D341Med (cell line): ENCODE data around the gene AGBL1.
A peak's percentile ranks its signal among the peaks of the same experiment; 100 is the strongest.

Experiments used
- DNase-seq: peaks from one replicate; pipeline ENCODE4 v3.0.0; 2012; ENCODE audit warnings: low spot score

AGBL1 gene

GRCh38 chr15:86164232-86164898 is 84.7 kb downstream of the AGBL1 start:
- DNase-seq = no peak

- no peak for DNase-seq
These were observed 85.9 kb downstream of the AGBL1 start for GRCh38 chr15:86165265-86166211.

DNA sequence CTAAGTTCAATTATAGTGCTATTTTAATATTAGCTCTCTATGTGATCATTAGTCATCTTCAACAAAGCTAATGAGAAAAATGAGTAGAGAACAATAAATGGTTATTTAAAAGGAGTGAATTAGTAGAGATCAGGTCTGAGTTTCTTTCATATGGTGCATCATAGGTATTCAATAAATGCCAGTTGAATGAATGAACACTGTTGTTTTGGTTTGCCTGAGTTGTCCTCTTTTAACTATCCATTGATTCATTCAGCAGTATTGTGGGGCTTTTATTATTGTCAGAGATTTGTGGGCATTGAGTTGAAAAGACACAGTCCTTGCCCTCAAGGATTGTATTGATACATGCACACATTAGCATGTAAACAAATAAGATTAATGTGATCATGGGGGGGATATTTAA is 88.2 kb downstream of the AGBL1 start:
- no peak for DNase-seq

DNA sequence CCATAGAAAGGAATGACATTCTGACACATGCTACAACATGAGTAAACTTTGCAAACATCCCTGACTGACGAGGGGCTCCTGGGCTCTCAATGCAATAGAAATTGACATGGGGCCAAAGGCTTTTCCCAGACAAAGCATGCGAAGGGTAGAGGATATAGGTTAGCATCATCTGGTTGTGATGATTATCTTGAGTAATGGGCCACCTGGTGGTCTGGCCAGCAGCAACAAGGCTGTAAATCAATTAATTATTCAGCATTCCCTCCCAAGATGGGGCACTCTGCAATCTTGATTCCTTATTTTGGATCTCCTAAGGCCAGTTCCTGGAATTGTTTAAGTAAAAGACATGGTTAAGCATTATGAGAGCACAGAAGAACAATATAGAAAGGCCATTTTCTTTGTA is 99.2 kb downstream of the AGBL1 start:
- peak; percentile 37 for DNase-seq

DNA sequence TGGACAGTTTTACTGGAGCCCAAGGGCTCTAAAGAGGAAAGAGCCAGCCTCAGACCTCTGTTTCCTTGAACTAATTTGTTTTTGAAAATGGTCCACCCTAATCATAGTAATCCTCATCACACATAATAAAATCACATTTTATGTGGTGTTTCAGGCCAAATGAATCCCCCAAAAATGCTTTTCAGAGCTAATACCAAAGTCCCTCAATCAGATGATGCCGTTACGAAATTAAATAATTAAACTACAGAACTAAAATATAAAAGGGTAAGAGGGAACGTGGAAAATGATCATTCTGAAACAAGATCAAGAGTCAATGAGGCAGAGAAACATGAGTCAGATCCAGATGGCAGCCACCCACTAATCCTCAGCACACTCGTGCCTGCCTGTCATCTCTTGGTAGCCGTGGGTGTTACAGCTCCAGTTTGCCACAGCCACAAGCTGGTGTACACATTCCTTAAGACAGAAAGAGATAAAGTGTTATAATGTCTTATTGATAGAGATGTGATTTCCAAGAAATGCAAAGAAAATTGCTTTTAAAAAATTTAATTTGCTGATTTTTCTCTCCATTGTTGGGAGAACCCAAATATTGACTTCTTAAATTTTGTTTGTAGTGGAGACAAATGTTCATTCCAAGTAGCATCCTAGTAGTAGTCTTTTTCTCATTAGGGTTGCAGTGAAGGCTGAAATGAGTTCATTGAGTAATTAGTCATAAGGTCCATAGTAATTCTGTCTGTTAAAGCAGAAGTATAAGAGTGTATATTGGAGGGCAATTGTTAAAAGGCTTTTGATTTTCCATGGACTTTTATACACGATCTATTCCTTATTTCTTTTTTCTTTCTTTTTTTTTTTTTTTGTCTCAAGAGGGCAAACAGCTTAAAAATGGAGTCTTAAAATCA is 104.2 kb downstream of the AGBL1 start:
- DNase-seq = peak; percentile 69

GRCh38 chr15:86193716-86194380 is 114.2 kb downstream of the AGBL1 start:
- DNase-seq = no peak

- DNase-seq = no peak
These were observed 118.1 kb downstream of the AGBL1 start for GRCh38 chr15:86197770-86198169.

DNA sequence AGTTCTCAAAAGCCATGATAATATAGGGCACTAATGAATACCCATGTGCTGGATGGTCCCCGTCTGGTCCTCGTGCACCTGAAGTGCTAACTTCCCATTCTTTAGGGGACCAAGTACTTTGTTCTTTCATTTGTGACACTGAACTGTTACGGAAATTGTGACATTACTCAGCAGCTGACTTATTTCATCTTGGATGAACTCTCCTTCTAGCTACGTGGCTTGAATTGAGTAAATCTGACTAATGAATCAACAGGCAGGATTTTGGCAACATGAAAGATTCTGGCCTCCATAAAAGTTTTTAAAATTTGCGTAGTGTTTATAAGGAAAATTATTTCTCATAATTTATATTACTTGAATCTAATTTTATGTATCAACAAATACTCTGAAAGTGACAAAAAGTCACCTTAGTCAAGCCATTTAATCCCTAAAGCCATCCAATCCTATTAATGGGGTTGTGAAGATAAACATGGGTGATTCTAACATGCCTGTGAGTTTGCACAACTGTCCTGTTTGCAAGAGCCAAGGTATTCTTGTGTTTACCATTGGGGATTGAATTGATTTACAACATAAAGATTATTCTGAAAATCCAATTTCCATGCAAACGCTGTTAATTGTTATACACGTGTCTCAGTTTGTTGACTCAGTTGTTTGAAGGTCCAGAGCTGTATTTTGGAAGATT is 119.9 kb downstream of the AGBL1 start:
- no peak for DNase-seq

- no peak for DNase-seq
These were observed 121.8 kb downstream of the AGBL1 start for GRCh38 chr15:86201313-86202008.

DNA sequence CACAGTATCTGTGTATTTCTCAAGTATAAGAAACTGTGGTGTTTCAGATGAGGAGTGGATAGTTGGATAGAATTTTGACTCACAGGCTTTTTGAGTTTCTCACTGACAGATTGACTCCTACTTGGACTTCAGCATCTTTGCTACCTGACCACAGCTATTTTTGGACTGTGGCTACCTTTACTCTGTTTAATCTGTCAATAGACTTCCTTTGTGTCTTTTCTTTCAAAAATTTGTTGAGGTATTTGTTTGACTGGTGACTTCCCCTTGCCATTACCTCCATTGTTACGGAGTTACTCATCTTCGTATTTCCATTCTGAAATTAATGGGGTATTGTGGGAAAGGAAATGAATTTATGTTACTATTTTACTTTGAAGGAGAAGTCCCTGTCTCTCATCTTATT is 123.8 kb downstream of the AGBL1 start:
- DNase-seq = no peak

DNA sequence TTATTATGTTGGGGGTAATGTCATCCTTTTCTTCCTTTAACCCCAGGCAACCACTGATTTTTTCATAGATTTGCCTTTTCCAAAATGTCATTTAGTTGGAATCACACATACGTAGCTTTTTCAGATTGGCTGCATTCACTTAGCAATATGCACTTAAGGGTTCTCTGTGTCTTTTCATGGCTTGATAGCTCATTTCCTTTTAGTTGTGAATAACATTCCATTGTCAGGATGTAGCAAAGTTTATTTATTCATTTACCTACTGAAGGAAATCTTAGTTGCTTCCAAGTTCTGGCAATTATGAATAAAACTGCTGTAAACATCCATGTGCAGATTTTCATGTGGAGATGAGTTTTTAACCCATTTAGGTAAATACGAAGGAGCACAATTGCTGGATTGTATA is 125.4 kb downstream of the AGBL1 start:
- DNase-seq = no peak

DNA sequence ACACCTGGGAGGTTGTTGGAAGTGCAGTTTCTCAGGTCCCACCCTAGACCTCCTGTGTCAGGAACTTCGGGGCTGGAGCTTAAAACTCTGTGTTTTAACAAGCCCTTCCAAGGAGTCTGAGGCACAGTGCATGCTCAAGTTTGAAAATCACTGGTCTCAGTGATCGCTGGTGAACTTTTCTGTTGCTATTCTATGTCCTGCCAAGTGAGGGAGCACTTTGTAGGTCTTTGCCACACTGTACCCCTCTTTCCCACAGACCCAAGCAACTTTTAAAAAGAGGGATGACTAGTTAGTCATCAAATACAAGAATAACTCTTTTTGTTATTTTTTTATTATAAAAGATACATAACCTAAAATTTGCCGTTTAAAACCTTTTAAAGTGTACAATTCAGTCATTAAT is 133.7 kb downstream of the AGBL1 start:
- no peak for DNase-seq

DNA sequence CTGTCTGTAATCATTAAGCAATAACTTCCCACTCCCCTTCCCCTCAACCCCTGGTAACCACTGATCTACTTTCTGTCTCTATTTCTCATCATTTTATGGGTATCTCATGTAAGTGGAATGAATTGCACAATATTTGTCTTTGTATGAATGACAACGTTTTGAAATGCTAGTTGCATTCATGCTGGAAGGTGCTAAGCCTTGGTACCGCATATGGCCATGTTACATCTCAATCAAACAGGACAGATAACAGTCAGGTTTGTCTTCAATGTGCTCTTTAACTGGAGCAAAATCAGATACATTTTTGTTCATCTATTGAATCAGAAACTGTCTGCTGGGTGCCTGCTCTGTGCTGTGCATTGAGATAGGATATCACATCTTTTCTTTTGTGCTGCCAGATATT is 134.2 kb downstream of the AGBL1 start:
- no peak for DNase-seq

DNA sequence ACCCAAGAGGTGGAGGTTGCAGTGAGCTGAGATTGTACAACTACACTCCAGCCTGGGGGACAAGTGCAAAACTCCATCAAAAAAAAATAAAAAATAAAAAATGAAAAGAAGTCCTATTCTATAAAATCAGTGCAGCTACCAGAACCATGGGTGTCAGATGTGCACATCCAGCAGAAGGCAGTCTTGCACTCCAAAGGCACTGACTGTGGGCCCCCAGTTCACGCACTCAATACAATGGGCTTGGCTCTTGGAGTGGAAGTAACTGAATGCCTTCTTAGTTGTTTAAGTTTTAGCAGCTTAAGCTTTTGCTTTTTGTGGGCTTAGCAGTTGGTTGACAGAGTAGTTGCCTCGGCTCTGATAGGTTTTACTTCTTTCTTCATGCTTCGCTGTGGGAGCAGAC is 141.4 kb downstream of the AGBL1 start:
- DNase-seq = no peak

- no peak for DNase-seq
These were observed 149.6 kb downstream of the AGBL1 start for GRCh38 chr15:86229306-86229705.

- no peak for DNase-seq
These were observed 150.3 kb downstream of the AGBL1 start for GRCh38 chr15:86229936-86230335.

- DNase-seq = peak; percentile 76
These were observed 152.4 kb downstream of the AGBL1 start for GRCh38 chr15:86231864-86232721.

DNA sequence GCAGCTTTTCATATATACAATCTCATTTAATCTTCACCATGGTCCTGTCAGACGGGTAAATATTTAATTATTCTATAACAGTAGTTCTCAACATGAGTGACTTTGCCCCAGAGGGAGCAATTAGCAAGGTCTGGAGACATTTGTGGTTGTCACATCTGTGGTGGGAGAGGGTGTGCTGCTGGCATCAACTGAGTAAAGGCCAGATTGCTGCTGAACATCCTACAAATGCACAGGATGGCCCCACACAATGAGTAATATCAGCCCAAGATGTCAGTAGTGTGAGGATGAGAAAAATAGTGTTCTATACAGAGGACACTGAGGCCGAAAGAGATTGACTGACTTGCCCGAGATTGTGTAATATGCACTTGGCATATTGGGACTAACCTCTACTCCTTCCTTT is 156.0 kb downstream of the AGBL1 start:
- DNase-seq = no peak

DNA sequence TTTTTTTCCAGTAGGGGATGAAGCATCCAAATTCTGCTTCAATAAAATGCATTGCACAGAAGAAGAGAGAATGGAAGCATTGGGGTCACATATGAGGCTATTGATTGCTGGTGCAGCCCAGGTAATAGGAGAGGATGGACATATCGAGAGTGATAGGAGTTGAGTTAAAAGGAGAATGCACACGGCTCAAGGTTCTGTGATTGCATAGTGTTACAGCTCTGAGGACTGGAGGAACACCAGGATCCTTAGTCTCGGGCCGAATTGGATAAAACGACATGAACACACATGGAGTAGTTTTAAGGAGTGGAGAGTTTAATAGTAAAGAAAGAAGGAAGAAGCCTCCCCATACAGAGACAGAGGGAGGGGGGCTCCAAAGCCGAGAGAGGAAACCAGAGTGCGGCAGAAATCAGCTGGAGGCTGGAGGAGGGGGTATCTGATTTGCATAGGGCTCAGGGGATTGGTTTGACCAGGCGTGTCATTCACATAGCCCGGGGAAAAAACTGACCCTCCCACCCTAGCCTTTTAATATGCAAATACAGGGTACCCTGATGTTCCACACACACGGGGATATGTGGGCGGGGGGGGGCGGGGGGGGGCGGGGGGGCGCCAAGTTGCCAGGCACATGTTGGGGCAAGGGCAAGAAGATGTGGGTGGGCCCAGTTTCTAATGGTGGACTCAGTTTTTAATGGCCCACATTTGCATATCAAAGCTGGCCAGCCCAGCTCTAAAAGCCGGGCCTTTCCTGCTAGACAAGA is 156.9 kb downstream of the AGBL1 start:
- DNase-seq = no peak
